ENCODE measurements around the gene DDAH1.
"Not testable (repeated sequence)": the region's sequence is repeated elsewhere in the genome, so short reads cannot be mapped to it uniquely, and the experiment has no call there.

The DDAH1 gene

DNA sequence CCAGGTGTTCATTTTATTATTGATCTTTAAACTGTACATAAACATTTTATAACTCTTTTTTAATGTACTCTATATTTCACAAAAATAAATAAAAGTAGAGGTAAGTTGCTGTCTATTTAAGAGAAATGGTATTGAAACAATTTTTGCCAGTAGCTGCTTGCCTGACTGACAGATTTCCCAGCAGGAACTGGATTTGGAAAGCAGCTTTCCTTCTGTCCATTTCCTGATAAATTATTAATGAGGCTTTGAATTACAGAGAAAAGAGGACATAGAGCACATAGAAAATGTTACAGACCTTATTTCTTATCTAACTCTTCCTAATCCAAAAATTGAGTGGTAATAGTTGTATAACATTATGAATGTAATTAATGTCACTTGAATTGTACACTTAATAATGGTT lies 108.8 kb downstream of the DDAH1 start:
- no peak for DNase-seq

GRCh38 chr1:85352055-85352454 lies 112.9 kb downstream of the DDAH1 start:
- no peak for DNase-seq

DNA sequence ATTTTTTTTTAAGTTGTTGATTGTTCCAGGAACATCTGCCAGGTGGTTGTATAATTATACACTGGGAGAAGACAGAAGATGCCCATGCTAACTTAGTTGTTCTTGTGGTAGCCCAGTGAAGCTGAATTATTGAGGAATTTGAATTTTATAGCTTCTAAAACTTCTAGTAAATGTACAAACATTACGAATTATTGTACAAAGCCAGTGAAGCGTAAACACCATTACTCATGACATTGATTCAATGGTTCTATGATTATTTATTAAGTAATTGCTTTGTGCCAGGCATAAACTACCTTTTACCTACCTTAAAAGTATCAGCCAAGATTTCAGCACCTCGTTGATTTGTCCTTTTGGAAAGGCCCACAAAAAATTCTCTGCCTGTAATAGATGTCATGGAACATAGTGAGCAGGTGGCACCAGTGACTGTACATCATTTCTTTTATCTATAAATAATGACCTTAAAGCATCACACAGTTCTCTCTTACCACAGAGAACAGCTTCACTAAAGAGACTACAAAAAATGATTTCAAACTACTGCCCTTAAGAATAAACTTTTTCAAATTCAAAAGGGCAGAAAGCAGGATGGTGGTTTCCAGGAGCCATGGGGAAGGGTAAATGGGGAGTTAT lies 113.6 kb downstream of the DDAH1 start:
- no peak for DNase-seq

- DNase-seq: no peak
These were observed 115.7 kb downstream of the DDAH1 start for GRCh38 chr1:85349224-85349623.

DNA sequence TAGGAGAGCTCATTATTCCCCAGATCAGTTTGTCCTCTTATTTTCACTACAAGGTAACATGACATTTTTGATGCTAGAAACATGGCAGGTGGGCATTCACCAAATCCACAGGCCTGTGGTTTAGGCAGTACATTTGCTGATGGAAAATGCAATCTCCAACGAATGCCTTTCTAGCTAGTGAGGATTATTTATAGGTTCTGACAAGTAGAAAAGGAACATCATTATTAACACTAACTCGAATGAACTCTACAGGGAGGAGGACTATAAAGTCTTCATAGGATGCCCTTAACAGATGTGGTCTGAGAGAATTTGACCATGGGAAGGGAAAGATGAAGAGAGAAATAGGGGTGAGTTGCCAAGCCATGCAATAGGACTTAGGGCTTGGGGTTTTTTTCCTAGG lies 117.1 kb downstream of the DDAH1 start:
- no peak for DNase-seq

DNA sequence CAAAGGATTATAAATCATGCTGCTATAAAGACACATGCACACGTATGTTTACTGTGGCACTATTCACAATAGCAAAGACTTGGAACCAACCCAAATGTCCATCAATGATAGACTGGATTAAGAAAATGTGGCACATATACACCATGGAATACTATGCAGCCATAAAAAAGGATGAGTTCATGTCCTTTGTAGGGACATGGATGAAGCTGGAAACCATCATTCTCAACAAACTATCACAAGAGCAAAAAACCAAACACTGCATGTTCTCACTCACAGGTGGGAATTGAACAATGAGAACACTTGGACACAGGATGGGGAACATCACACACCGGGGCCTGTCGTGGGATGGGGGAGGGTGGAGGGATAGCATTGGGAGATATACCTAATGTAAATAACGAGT lies 117.7 kb downstream of the DDAH1 start:
- DNase-seq: not testable (repeated sequence)

DNA sequence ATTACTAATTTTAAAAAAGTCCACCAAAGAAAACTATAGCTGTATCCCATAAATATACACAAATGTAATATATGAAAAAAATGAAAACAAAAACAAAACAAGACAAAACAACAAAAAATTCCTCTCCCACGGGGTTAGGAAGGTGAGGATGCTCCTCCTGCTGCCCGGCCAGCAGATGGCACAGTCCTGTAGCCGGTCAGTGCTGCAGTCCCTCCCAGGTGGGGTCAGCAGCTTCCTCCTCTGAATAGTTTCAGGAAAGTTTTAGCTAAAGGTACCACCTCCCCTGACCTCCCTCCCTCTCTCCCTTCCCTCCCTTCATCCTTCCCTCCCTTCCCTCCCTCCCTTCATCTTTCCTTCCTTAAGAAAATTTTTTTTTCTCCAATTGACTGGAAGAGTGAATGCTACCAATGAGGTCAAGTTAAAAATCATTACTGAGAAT lies 120.7 kb downstream of the DDAH1 start:
- DNase-seq: no peak

- no peak for DNase-seq
These were observed 121.2 kb downstream of the DDAH1 start for GRCh38 chr1:85343612-85344255.

GRCh38 chr1:85343213-85343611 lies 121.7 kb downstream of the DDAH1 start:
- no peak for DNase-seq

DNA sequence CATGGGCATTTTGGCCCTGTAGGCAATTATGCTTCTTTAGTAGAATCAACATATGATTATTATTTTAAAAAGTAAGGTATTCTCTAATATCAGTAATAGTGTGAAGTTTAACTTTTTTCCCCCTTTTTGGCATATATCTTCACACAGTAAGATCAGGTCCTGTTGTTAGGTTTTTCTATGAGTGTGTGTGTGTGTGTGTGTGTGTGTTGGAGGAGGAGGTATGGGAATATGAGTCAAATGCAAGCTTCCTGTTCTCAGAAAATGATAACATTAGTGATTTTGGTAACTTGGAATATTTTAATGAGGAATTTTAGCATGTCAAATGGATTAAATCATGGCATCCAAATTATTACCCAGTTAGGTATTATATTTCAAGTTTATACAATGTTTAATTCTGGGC lies 122.8 kb downstream of the DDAH1 start:
- no peak for DNase-seq

DNA sequence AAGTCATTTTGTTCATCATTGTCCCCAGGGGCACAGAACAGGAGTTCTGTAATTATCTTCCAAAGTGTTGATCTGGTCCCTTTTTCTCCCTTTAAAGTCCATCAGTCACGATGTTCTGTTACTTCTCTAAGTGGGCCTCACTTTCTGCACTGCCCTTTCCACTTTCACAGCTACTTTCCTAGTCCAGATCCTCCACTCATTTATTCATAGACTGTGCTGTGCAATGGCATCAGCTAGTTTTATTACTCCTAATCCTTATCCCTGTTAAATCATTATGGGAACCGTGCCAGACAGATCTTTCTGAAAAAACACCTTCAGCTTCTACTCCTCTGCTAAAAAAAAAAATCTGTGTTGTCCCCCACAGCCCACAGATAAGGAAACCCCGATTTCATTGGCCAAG lies 124.5 kb downstream of the DDAH1 start:
- no peak for DNase-seq

DNA sequence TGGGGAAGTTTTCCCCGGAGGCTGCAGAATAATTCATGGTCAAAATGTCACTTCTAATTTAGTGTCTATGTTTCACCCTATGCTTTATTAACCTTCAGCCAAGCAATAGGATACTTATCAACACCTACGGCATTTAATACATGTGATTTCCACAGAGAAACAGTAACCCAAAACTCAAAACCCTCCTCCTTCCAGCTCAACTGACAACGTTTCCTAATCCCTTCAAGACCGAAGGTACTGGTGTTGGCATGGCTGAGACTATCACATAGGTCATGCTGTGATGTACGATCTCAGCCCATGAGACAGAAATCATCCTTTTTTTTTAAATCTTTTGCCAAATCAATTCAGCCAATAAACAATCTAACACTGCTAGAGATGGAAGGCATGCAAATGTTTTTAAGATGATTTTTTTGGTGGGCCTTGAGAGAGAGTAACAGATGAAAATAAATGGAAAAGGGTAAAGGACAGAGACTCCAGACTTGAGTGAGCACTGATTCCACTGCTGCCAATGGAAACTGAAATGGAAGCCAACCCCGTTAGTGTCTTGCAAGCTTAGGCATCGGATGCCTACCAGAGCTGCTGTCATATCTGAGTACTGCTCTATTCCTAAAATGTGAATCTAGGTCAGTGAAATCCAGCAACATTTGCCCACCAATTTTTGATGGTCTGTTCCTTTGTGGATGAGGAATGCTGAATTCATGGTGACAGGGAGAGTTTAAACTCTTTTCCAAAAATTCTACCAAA lies 125.1 kb downstream of the DDAH1 start:
- DNase-seq: no peak

DNA sequence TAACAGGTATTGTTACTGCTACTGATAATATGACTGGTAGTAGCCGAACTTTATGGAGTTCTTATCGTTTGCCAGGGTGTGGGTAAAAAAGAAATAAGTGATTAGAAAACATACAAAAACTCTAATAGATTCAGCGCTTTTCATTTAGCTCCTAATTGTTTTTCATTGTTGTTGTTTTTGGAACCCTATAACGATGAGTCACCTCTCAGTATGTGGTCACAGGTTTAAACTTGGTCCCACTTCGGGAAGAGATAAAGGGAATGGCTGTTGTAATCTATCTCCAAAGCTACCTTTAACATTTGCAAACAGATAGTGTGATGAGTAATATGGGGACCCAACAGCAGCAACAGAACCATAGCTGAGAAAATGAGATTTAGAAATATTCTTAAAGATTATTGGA lies 125.9 kb downstream of the DDAH1 start:
- no peak for DNase-seq

DNA sequence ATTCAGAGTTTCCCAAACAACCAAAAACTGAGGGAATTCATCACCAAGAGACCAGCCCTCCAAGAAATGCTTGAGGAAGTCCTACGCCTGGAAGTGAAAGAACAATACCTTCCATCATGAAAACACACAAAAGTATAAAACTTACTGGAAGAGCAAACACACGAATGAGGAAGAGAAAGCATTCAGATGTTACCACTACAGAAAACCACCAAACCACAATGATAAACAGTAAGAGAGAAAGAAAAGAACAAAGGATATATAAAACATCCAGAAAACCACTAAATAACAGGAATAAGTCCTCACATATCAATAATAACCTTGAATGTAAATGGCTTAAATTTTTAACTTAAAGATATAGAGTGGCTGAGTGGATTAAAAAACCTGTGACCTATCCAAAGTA lies 130.0 kb downstream of the DDAH1 start:
- no peak for DNase-seq

DNA sequence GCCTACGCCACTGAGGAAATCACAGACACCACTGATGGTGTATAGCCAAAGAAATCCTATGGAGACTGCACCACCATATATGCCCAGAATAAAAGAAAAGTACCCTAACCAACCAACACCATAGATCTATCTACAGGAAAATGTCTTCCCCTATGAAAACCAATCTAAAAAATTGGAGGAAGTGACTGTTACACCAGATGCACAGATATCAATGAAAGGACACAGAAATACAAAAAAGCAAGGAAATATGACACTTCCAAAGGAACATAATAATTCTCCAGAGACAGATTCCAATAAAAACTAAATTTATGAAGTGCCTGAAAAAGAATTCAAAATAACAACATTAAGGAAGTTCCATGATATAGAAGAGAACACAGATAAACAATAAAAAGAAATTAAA lies 131.8 kb downstream of the DDAH1 start:
- no peak for DNase-seq

- no peak for DNase-seq
These were observed 132.4 kb downstream of the DDAH1 start for GRCh38 chr1:85332575-85332974.

DNA sequence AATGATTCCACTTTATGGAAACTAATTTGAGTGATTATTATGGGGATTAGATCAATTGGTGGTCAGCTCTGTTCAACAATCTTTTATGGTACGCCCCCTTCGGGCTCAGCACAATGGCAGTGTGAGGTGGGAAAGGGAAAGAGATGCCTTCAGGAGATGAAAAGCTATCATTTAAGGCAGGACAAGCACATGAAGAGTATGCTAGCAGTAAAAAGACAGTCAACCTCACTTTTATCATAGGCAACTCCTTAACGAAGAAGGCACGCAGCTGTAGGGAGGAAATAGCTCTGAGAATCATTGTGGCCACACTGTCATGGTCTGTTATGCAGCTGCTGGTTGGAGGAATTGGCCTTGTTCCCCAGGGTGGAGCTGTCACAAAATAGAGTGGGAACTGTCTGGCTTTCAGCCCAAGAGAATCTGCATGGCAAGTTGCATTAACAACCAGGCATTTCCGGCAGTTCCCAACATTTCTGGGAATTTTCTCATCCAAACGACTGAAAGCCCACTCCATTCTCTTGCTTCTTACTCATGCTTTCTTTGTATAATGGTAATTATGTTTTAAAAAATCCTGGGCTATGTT lies 134.2 kb downstream of the DDAH1 start:
- no peak for DNase-seq

DNA sequence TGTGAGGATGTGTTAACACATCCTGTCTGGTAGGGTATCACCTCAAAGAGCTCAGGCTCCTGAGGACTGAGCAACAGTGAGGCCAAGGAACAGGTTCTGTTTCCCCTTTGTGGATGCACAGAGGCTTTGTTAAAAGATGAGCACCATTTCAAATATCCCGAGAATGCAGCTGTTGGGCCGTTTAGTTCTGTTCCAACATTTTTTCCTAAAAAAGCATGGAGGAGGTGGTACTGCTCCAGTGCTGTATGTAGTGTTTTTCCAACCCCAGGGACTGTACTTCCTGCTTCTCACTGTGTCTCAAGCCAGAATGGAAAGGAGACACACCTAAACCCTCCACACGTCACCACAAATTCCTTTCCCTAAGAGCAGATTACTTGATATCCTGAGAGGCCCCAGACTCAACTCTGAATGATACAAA lies 134.7 kb downstream of the DDAH1 start:
- no peak for DNase-seq

GRCh38 chr1:85328713-85329397 lies 136.1 kb downstream of the DDAH1 start:
- DNase-seq: no peak

- no peak for DNase-seq
These were observed 137.2 kb downstream of the DDAH1 start for GRCh38 chr1:85327759-85328158.

- no peak for DNase-seq
These were observed 138.1 kb downstream of the DDAH1 start for GRCh38 chr1:85326851-85327250.

GRCh38 chr1:85326336-85326735 lies 138.6 kb downstream of the DDAH1 start:
- DNase-seq: no peak

GRCh38 chr1:85325920-85326319 lies 139.0 kb downstream of the DDAH1 start:
- no peak for DNase-seq
